Omental fat pad (tissue), 4 donors: ENCODE results near the gene SNAPC4. TPM values are rescaled to one million over a fixed set of nuclear protein-coding genes. Genes with fewer than 3 reads are reported as not detected.

Experiments used
- ATAC-seq: fragments of 150-250 bp; one replicate; pipeline ENCODE4 v1.9.1; 2016; ENCODE audit warnings: mild to moderate bottlenecking, moderate library complexity; ENCODE audit not compliant: low FRiP score
- DNase-seq: peaks from one replicate; pipeline ENCODE4 v3.0.0-alpha.2; 2019; ENCODE audit warnings: low spot score
- total RNA-seq, 4 donors: library from RNA; depleted of rRNA; stranded (reverse); fragments of >200 nt; gene quantifications; one replicate each; pipeline ENCODE4 v1.1.0, GENCODE V29; 2016
- TF ChIP-seq, protein P1 (sequence below), 3 donors: fragments of 450-650 bp; IDR thresholded peaks; one replicate each; pipeline ENCODE4 v1.5.1; 2016 to 2017; ENCODE audit warnings: antibody characterized with exemption in 3 of 3, mild to moderate bottlenecking in 3 of 3, moderate library complexity in 2 of 3

Gene SNAPC4
- total RNA-seq, 4 donors from 2014 or later, result 3.2 to 11.2 (median 5.8) TPM

DNA sequence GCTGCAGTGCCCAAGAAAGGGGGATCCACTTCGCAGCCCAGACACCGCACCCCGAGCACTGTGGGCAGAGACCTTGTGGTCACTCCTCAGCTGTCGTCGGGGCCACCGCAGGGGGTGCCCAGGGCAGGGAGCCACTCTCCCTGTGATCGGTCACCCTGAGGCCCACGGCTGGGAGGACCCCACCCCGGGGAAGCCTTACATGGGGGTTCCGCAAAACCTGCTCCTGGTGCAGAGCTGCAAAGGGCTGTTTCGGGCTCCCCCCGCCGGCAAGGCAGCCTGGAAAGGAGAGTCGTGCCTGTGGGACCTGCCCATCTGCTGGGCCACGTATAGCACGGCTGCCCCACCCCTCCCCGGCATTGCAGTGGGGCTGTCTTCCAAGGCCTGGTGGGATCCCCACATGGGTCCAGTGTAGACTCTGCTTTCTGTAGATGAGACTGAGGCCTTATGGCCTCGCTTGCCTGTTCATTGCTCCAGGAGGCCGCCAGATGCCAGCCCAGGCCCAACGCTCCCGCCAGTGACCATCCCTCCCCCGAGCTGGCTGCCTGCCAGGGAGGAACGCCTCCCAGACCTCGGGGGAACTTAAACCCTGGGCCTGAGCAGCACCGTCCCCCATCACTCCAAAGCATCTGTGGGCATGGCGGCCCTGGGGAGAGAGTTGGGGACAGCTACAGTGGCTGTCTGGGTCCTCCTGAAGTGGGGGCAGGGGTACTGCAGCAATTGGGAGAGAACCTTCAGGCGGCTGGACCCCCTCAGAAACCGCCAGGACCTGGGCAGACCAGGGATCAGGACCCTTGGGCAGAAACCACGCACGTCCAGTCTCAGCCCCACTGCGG, 34.8 kb downstream of the SNAPC4 start:
- TF ChIP-seq, protein P1, sequence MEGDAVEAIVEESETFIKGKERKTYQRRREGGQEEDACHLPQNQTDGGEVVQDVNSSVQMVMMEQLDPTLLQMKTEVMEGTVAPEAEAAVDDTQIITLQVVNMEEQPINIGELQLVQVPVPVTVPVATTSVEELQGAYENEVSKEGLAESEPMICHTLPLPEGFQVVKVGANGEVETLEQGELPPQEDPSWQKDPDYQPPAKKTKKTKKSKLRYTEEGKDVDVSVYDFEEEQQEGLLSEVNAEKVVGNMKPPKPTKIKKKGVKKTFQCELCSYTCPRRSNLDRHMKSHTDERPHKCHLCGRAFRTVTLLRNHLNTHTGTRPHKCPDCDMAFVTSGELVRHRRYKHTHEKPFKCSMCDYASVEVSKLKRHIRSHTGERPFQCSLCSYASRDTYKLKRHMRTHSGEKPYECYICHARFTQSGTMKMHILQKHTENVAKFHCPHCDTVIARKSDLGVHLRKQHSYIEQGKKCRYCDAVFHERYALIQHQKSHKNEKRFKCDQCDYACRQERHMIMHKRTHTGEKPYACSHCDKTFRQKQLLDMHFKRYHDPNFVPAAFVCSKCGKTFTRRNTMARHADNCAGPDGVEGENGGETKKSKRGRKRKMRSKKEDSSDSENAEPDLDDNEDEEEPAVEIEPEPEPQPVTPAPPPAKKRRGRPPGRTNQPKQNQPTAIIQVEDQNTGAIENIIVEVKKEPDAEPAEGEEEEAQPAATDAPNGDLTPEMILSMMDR (IDR thresholded peaks at IDR 0.05), result no peak
- no peak for DNase-seq
- ATAC-seq, result no peak

DNA sequence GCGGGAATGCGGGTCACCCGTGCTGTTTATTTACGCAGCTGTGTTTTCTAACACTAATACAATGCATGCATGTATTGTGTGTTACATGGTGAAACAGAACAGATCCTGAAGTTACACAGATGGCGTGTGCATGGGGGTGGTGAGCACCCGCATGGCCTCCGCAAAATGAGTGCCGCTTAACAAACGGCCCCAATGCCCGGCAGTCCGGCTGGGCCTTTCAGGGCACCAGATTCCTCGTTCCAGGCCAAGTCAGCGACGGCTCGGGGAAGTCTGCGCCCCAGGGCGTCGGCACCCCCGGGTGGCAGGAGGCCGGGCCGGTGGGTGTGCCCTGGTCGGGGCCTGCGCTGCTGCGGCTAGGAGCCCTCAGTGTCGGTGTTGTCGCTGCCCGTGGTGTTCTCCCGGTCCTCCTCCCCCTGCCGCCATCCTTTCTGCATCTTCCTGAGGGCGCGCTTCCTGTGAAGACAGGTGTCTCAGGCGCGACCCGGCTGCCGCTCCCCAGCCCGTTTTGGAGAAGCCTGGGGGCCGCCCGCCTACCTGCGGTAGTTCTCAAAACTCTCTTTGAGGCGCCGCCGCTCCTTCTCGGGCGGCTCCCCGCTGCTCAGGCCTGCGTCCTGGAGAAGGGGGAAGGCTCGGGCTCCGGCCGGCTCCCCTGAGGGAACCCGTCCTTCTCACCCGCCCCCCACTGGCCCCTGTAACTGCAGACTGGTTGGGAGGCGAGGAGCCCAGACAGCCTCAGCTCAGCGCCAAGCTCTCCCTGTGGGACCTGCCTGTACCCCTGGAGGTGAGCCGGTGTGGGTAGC, 35.8 kb downstream of the SNAPC4 start:
- TF ChIP-seq, protein P1 (IDR thresholded peaks at IDR 0.05), result no peak
- no peak for DNase-seq
- no peak for ATAC-seq

DNA sequence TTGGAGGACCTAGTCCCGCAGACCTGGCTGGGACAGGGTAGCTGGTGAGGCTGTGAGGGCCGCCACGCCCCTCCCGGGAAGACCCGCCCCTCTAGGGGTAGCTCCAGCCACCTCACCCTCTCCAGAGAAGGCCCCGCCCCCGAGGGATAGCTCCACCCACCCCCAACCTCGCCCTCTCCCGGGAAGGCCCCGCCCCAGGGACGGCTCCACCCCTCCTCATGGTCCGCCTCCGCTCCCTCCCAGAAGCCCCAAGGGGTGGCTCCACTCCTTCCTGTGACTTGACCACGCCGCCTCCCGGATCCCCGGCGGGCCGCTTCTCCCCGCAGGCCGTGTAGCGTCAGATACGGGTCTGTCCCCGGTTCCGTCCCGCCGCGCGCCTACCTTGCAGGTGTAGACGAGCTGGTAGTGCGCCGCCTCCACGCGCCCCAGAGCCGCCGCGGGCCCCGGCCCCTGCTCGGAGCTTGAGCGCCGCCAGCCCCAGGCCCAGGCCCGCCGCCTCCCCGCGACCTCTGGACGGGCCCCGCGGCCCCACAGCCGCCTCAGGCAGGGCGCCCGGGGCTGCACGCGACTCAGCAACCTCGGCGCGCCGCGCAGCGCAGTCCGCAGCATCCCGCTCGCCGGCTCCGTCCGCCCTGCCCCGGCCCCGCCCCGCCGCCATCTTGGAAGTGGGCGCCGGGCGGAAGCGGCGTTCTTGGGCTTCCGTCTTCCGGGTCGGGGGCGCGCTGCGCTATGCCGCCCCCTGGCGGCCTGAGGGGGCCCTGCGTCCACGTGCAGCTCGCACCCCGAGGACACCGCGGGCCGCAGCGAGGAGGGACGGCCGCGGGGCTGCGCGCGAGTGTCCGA, 36.6 kb downstream of the SNAPC4 start, which contains the start of gene DNLZ:
DNLZ (minus strand) TSS at position 639 of the 843 bp plus-strand sequence; CDS start at position 609, 30 bp downstream.
- TF ChIP-seq, protein P1 (IDR thresholded peaks at IDR 0.05), result peak in 1 of 3 donors; percentile 100
- peak; percentile 94 for DNase-seq

DNA sequence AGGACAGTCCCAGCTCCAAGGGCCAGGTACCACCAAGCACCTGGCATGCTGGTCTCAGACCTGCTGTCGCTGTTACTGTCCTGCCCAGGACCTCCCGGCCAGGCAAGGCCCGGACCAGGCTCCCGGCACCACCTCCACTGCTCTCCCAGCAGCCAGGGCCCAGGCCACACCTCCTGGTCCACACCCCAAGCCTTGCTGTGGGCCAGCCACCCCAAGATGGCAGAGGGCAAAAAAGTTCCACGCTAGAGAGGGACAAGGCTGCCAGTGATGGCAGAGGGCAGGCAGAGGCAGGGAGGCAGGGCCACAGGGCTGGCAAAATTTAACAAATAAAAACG, 37.6 kb downstream of the SNAPC4 start:
- TF ChIP-seq, protein P1 (IDR thresholded peaks at IDR 0.05), result no peak
- ATAC-seq (no peak), DNase-seq (no peak)

More for the DNA sequence above, 36.6 kb downstream of the SNAPC4 start, which contains the start of gene DNLZ:
- ATAC-seq, result peak; percentile 90

DNA sequence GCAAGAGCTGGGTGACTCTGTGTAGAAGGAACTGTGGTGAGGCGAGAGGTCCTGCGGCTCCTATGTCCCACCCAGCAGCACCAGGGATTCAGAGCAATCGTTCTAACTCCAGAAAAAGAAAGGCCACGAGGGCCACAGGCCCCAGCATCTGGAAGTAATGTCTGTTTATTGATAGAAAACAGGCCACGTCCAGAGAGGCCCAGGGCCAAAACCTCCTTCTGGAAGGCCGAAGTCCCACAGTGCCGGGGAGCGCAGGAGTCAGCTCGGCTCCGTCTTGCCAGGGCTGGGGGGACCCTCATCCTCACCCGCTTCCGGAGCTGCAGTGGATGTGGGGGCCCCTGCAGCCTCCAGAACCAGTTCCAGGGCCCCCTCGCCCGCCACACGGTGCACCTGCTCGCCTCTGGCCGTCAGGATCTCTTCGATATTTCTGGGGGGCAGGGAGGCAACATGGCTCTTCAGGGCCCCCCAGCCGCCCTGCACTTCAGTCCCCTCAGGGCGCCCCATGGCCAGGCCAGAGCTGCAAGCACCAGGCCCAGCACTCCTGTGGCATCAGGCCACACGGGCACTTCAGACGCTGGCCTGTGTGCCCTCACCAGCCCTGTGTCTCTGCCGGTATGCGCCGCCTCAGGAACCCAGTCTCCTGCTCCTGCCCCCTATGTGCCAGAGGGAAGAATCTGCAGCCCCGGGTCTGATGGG, 38.1 kb downstream of the SNAPC4 start:
- ATAC-seq (no peak), DNase-seq (no peak)
- TF ChIP-seq, protein P1 (IDR thresholded peaks at IDR 0.05), result no peak
